ENCODE measurements around the gene PIGBOS1. TPM values are rescaled to one million over a fixed set of nuclear protein-coding genes. Genes with fewer than 3 reads are reported as not detected.

PIGBOS1 gene
- total and polyA plus RNA-seq, 8 donors, result 3.3 to 14.5 (median 5.4) TPM

DNA sequence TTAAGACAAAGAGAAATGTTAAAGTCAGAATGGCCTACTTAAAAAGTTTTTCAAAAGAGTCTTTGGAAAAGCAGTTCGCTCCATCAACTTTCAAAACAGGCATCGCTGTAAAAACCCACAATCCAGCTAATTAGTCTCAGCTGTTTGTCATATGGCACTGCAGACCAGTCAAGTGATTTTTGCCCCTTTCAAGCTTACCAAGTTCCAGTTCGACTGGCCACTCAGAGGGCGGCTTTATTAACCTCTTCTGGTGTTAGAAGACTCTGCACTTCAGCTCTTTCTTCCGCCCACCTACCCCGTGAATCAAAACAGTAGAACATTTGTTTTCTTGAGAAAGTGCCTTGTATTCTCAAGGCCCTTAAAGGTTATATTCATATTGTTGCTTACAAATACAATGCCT lies 48.6 kb downstream of the PIGBOS1 start:
- no peak for FAIRE-seq
- H3K27ac ChIP-seq, result no peak overlapping the region
- H3K27me3 ChIP-seq, result no peaks in the 10 kb centered on the region
- H3K4me1 ChIP-seq, result peaks cover 0 to 9% (median 4%) of the 10 kb centered on the region in 3 donors
- no peaks in the 10 kb centered on the region for H3K9me3 ChIP-seq
- WGBS, 2 donors, result 86 to 90% methylated on average over 6 of the region's 6 CpGs
- intact Hi-C loops (cut with DNase I), result no loop called here
- TF ChIP-seq, protein P1, sequence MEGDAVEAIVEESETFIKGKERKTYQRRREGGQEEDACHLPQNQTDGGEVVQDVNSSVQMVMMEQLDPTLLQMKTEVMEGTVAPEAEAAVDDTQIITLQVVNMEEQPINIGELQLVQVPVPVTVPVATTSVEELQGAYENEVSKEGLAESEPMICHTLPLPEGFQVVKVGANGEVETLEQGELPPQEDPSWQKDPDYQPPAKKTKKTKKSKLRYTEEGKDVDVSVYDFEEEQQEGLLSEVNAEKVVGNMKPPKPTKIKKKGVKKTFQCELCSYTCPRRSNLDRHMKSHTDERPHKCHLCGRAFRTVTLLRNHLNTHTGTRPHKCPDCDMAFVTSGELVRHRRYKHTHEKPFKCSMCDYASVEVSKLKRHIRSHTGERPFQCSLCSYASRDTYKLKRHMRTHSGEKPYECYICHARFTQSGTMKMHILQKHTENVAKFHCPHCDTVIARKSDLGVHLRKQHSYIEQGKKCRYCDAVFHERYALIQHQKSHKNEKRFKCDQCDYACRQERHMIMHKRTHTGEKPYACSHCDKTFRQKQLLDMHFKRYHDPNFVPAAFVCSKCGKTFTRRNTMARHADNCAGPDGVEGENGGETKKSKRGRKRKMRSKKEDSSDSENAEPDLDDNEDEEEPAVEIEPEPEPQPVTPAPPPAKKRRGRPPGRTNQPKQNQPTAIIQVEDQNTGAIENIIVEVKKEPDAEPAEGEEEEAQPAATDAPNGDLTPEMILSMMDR (IDR thresholded peaks at IDR 0.05), result no peak
- ATAC-seq, result no peak
- no peaks in the 10 kb centered on the region for H3K36me3 ChIP-seq
- DNase-seq, result no peak
- H3K4me3 ChIP-seq, result no peak overlapping the region

DNA sequence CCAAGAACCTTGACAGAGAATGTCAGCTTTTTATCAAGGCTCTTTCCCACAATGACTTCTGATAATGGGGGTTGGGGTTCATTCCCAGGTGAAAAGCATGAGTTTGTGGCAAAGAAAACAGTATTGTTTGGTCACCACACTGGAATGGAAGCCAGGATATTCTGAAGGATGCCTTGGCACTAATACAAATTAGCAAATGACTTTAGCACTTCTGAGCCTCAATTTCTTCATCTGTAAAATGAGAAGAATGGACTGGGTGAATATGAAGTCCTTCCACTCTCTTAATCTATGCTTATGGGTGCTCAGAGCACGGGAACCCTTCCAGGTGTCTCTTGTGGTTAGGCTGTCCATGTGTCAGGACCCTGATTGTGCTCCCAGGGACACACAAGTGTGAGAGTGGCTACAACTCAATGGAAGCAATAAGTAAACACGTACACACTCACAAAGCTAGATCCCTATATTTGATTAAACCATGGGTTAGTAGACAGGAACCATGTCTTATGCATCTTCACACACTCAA lies 50.7 kb downstream of the PIGBOS1 start:
- ATAC-seq (peak in 2 of 4 donors; percentile 22 to 54), DNase-seq (no peak), FAIRE-seq (no peak)
- Histone ChIP-seq H3K36me3 (no peaks in the 10 kb centered on the region), H3K4me3 (no peak overlapping the region), H3K27me3 (no peaks in the 10 kb centered on the region), H3K9me3 (no peaks in the 10 kb centered on the region), H3K4me1 (peaks cover 0 to 9% (median 4%) of the 10 kb centered on the region in 3 donors), H3K27ac (peak overlapping the region in 1 of 4 donors; percentile 17)
- 52 to 63% methylated on average over 2 of the region's 2 CpGs for WGBS, 2 donors
- intact Hi-C loops (cut with DNase I), result no loop called here
- TF ChIP-seq, protein P1 (IDR thresholded peaks at IDR 0.05), result no peak

DNA sequence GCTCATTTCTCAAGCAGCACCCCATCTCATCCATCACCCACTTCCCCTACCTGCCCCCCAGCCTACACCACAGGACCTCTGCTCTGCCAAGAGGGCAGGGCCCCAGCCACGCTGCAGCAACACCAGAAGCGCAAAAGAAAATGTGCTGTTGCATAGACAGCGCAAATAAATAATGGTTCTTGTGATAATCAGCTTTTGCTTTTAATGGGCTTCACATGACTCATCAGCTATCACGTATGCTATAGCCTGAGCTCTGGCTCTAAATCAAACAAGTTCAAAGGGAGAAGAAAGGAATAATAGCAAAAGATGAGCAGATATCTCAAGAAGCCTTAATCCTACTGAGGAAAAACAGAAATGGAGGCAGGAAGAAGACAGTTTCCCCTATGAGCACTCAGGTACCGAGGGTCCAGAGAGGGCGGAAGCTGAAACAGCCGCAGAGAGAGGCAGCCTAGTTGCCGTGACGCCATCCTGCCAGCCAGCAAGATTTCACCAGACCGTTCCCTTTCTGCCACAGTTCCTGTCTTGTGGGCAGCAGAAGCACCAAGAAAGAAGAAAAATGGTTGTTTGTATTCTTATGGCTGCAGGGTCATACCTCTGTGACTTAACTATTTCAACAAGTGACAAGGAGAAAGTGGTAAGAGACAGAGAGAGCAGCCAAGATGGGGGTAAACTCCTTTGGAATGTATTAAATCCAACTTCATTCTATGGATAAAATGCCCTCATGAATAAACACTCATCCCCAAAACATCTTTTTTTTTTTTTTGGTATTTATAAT lies 51.3 kb downstream of the PIGBOS1 start:
- intact Hi-C loops (cut with DNase I), result no loop called here

More for the DNA sequence above, 51.3 kb downstream of the PIGBOS1 start:
- 82 to 86% methylated on average over 10 of the region's 10 CpGs for WGBS, 2 donors
- FAIRE-seq (no peak), ATAC-seq (peak in 3 of 4 donors; percentile 56 to 82 (median 80)), DNase-seq (peak in 1 of 6 donors; percentile 45)
- H3K36me3 ChIP-seq, result no peaks in the 10 kb centered on the region
- peaks cover 0 to 9% (median 4%) of the 10 kb centered on the region in 3 donors for H3K4me1 ChIP-seq
- no peak overlapping the region for H3K4me3 ChIP-seq
- TF ChIP-seq, protein P1 (IDR thresholded peaks at IDR 0.05), result no peak
- H3K27me3 ChIP-seq, result no peaks in the 10 kb centered on the region
- no peaks in the 10 kb centered on the region for H3K9me3 ChIP-seq
- H3K27ac ChIP-seq, result peak overlapping the region in 1 of 4 donors; percentile 17

Other genes starting within 250 kb of the PIGBOS1 start
- gene RSL24D1, start 122.2 kb downstream of the PIGBOS1 start, total RNA-seq, result 10 to 100 TPM; 30.7 to 67.0 (median 36.1) TPM
- gene RSL24D1, start 122.2 kb downstream of the PIGBOS1 start, polyA plus RNA-seq, result 10 to 100 TPM; 37.5 to 48.3 TPM
- gene RAB27A, start 29.3 kb downstream of the PIGBOS1 start, total RNA-seq, result 10 to 100 TPM; 12.6 to 26.5 (median 17.2) TPM
- gene RAB27A, start 29.3 kb downstream of the PIGBOS1 start, polyA plus RNA-seq, result 1 to 10 TPM; 6.4 to 8.2 TPM
- 1 to 10 TPM; 3.4 to 6.1 (median 5.0) TPM for gene PIGB, start 99 bp upstream of the PIGBOS1 start, total RNA-seq
- 10 to 100 TPM in 1 of 2 donors, 1 to 10 TPM in 1; 8.5 to 13.1 TPM for gene PIGB, start 99 bp upstream of the PIGBOS1 start, polyA plus RNA-seq
- gene CCPG1, start 89.2 kb upstream of the PIGBOS1 start, total RNA-seq, result 10 to 100 TPM; 65.9 to 88.5 (median 69.5) TPM
- gene CCPG1, start 89.2 kb upstream of the PIGBOS1 start, polyA plus RNA-seq, result 10 to 100 TPM; 16.2 to 28.3 TPM
- 1 to 10 TPM; 2.8 to 5.6 (median 4.0) TPM for gene PIERCE2, start 89.4 kb upstream of the PIGBOS1 start, total RNA-seq
- 1 to 10 TPM; 4.5 to 9.7 TPM for gene PIERCE2, start 89.4 kb upstream of the PIGBOS1 start, polyA plus RNA-seq
- 1 to 10 TPM in 4 of 6 donors, under 1 TPM in 2; 0.42 to 2.0 (median 1.2) TPM for gene DNAAF4, start 189.1 kb upstream of the PIGBOS1 start, total RNA-seq
- gene DNAAF4, start 189.1 kb upstream of the PIGBOS1 start, polyA plus RNA-seq, result 1 to 10 TPM; 3.3 to 5.1 TPM

Measured in pancreas (tissue), 10 donors.